GM23338 (cell line): ENCODE data around the gene C1QTNF5.

ENCODE experiments used
- CREB1 ChIP-seq: fragments of 250-450 bp; sonication (Bioruptor Pico); IDR thresholded peaks from 2 replicates; pipeline ENCODE4 v1.5.0; 2020; ENCODE audit warnings: low read depth, mild to moderate bottlenecking, moderate library complexity
- EZH2 ChIP-seq: fragments of 200-600 bp; sonication (generic); IDR thresholded peaks from one replicate; pipeline ENCODE4 v1.8.0; 2017; ENCODE audit warnings: antibody characterized with exemption, mild to moderate bottlenecking, low read depth; ENCODE audit not compliant: unreplicated experiment
- EZH2phosphoT487 ChIP-seq: fragments of 200-600 bp; sonication (generic); IDR thresholded peaks from one replicate; pipeline ENCODE4 v1.8.1; 2018; ENCODE audit warnings: antibody characterized with exemption; ENCODE audit not compliant: unreplicated experiment
- POLR2AphosphoS5 ChIP-seq: IDR thresholded peaks from 2 replicates; pipeline ENCODE4 v1.6.1; 2016; ENCODE audit warnings: antibody characterized with exemption, low read depth
- STAT1 ChIP-seq: IDR thresholded peaks from one replicate; pipeline ENCODE4 v1.6.1; 2016; ENCODE audit warnings: antibody characterized with exemption; ENCODE audit not compliant: unreplicated experiment
- ZNF114 ChIP-seq: fragments of 250-450 bp; sonication (Bioruptor Pico); IDR thresholded peaks from 2 replicates; pipeline ENCODE4 v1.5.0; 2020; ENCODE audit warnings: mild to moderate bottlenecking, moderate library complexity
- TF ChIP-seq, protein P1 (sequence below), 2 experiments: fragments of 200-600 bp in 1 of 2; sonication (generic) in 1 of 2; conservative IDR thresholded peaks; 2 replicates each; pipeline versions ENCODE4 v1.5.1 to v1.6.1; 2016 to 2017; ENCODE audit warnings: antibody characterized with exemption in 2 of 2, low read depth in 2 of 2, mild to moderate bottlenecking in 2 of 2, moderate library complexity in 1 of 2
- TF ChIP-seq, protein P2 (sequence below): IDR thresholded peaks from one replicate; pipeline ENCODE4 v1.6.1; 2018; ENCODE audit warnings: antibody characterized with exemption; ENCODE audit not compliant: unreplicated experiment
- TF ChIP-seq, protein P3 (sequence below): IDR thresholded peaks from 2 replicates; pipeline ENCODE4 v1.6.1; 2016; ENCODE audit warnings: antibody characterized with exemption

DNA sequence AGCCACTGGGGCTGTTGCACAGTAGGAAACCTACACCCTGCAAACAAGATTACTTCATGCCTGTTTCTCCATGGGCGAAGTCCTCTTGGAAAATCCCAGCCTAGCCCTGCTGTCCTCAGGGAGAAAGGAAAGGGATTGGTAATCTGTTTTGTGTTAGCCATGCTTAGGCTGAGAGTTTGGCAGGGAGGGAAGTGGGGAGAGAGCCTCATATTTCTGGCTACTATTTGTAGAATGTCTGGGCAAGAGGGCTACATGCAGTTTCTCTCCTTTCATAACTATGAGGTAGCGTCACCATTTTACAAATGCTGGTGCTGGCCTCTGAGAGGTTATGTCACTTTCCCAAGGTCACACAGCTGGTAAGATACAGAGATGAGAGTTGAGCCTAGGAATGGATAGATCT, 6.6 kb upstream of the C1QTNF5 start:
- TF ChIP-seq, protein P1, sequence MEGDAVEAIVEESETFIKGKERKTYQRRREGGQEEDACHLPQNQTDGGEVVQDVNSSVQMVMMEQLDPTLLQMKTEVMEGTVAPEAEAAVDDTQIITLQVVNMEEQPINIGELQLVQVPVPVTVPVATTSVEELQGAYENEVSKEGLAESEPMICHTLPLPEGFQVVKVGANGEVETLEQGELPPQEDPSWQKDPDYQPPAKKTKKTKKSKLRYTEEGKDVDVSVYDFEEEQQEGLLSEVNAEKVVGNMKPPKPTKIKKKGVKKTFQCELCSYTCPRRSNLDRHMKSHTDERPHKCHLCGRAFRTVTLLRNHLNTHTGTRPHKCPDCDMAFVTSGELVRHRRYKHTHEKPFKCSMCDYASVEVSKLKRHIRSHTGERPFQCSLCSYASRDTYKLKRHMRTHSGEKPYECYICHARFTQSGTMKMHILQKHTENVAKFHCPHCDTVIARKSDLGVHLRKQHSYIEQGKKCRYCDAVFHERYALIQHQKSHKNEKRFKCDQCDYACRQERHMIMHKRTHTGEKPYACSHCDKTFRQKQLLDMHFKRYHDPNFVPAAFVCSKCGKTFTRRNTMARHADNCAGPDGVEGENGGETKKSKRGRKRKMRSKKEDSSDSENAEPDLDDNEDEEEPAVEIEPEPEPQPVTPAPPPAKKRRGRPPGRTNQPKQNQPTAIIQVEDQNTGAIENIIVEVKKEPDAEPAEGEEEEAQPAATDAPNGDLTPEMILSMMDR (conservative IDR thresholded peaks at IDR 0.05; ENCODE audit: low read depth in 2 of 2) = no peak
- TF ChIP-seq EZH2 = no peak
- TF ChIP-seq POLR2AphosphoS5 = no peak
- no peak for TF ChIP-seq EZH2phosphoT487
- TF ChIP-seq, protein P2, sequence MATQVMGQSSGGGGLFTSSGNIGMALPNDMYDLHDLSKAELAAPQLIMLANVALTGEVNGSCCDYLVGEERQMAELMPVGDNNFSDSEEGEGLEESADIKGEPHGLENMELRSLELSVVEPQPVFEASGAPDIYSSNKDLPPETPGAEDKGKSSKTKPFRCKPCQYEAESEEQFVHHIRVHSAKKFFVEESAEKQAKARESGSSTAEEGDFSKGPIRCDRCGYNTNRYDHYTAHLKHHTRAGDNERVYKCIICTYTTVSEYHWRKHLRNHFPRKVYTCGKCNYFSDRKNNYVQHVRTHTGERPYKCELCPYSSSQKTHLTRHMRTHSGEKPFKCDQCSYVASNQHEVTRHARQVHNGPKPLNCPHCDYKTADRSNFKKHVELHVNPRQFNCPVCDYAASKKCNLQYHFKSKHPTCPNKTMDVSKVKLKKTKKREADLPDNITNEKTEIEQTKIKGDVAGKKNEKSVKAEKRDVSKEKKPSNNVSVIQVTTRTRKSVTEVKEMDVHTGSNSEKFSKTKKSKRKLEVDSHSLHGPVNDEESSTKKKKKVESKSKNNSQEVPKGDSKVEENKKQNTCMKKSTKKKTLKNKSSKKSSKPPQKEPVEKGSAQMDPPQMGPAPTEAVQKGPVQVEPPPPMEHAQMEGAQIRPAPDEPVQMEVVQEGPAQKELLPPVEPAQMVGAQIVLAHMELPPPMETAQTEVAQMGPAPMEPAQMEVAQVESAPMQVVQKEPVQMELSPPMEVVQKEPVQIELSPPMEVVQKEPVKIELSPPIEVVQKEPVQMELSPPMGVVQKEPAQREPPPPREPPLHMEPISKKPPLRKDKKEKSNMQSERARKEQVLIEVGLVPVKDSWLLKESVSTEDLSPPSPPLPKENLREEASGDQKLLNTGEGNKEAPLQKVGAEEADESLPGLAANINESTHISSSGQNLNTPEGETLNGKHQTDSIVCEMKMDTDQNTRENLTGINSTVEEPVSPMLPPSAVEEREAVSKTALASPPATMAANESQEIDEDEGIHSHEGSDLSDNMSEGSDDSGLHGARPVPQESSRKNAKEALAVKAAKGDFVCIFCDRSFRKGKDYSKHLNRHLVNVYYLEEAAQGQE = no peak
- TF ChIP-seq STAT1 = no peak
- TF ChIP-seq, protein P3, sequence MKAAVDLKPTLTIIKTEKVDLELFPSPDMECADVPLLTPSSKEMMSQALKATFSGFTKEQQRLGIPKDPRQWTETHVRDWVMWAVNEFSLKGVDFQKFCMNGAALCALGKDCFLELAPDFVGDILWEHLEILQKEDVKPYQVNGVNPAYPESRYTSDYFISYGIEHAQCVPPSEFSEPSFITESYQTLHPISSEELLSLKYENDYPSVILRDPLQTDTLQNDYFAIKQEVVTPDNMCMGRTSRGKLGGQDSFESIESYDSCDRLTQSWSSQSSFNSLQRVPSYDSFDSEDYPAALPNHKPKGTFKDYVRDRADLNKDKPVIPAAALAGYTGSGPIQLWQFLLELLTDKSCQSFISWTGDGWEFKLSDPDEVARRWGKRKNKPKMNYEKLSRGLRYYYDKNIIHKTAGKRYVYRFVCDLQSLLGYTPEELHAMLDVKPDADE = no peak
- no peak for TF ChIP-seq CREB1
- no peak for TF ChIP-seq ZNF114 (CRISPR knock-in tag)
